GM11168 (cell line): ENCODE measurements around the gene TRIM66.

ENCODE experiments used
- in situ Hi-C: fragments of 300-500 bp; cut with MboI; formaldehyde crosslinking; loops from one replicate; pipeline ENCODE4 v1.12.0; 2022; ENCODE audit warnings: low sequenced_read_pairs; ENCODE audit not compliant: unreplicated experiment

The TRIM66 gene

DNA sequence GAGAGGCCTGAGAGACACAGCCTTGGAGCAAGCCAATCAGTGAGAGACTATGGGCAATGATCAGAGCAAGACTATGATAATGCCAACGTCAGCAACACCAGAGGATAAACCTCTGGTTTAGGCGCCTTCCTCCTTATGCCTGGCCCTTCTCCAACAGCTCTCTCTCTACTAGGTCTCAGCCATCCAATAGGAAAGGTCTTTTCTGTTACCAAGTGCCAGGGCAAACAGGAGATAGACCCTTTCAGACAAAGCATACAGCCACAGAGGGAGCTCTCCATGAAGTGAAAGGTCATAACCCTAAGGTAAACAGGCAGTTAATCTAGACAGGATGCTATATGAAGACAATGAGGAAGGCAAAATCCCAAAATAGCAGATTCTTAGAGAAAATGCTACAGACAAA, 98.0 kb downstream of the TRIM66 start:
- in situ Hi-C loops, result no loop called here

DNA sequence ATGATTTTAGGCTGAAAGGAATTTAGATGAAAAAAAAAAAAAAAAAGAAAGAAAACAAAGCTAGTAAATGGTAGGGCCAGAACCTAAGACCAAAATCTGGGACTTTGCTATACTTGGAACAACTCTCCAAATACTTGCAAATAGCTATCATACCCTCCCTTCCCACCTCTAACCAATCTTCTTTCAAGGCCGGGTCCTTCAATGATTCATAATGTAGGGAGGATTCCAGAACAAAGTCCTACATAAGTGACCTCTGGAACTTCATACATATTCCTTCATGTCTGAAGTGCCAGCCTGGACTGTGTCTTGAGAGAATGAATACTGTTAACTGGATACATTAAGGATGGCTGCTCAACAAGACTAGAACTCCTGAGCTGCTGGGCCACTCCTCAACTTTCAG, 98.4 kb downstream of the TRIM66 start:
- in situ Hi-C loops, result no loop called here

DNA sequence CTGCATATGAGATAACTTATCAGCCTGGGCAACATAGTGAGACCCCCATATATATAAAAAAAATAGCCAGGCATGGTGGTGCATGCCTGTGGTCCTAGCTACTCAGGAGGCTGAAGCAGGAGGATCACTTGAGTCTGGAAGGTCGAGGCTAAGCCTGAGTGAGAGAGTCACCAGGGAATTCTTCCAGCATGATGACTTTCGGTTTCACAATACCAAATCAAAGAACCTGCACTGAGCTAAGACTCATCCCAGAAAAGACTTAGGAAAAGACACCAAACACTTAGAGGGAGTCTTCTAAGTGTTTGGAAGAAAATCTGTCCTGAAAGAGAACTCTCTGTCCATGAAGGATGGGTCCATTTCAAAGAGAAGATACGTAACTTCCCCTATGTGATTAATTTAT, 101.2 kb downstream of the TRIM66 start:
- in situ Hi-C loops, result no loop called here

DNA sequence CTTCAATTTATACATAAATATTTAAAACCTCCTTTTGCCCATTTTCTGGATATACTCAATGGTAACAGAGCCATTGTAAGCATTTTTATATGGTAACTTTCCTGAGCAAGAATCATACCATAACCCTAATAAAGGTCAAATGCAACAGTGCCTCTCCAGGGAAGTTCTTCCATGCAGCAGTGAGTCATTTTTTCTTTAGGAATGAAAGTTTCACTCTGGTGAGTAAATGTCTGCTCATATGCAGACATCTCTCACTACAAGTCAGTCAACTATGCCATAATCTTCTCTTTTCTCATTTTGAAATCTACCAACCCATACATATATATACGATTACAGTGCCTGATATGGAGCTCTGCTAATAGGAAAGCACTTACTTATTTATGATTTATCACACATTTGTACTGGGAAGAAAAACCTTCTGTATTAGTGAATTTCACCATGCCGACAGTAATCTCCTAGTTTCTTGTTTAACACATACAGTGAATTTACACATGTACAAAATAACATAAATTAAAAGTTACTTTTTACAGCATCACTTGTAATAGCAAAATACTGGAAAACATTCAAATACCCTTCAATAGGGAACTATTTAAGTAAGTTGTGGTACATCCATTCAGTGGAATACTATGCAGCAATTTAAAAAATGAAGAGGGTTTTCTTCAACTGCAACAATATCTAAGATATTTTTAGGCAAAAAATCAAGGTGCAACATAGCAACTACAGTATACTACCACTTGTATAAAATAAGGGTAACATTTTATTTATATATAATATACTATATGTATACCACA, 104.5 kb downstream of the TRIM66 start:
- in situ Hi-C loops, result no loop called here

DNA sequence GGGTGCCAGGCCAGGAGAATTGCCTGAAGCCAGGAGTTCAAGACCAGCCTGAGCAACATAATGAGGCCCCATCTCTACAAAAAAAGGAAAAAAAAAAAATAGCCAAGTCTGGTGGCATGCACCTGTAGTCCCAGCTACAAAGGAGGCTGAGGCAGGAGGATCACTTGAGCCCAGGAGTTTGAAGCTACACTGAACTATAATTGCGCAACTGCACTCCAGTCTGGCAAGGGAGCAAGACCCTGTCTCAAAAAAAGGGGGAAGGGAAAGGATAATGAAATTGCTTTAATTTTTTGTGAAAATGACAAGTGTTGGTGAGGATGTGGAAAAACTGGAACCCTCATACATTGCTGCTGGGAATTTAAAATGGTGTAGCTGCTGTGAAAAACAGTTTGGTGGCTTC, 107.7 kb downstream of the TRIM66 start:
- in situ Hi-C loops, result no loop called here

DNA sequence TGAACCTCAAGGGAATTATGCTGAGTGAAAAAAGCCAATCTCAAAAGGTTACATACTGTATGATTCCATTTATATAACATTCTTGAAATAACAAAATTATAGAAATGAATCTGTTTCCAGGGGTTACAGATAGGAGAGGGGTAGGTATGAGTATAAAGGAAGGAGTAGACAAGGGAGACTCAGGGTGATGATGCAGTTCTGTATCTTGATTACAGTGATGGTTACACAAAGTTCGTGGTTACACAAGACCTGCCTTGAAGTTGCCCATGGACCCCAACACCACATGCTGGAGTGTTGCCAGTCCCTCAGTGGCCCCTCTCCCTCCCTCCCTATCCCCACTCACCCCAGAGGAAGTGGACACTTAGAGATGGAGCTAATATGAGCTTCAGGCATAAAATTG, 108.7 kb downstream of the TRIM66 start:
- in situ Hi-C loops, result no loop called here

DNA sequence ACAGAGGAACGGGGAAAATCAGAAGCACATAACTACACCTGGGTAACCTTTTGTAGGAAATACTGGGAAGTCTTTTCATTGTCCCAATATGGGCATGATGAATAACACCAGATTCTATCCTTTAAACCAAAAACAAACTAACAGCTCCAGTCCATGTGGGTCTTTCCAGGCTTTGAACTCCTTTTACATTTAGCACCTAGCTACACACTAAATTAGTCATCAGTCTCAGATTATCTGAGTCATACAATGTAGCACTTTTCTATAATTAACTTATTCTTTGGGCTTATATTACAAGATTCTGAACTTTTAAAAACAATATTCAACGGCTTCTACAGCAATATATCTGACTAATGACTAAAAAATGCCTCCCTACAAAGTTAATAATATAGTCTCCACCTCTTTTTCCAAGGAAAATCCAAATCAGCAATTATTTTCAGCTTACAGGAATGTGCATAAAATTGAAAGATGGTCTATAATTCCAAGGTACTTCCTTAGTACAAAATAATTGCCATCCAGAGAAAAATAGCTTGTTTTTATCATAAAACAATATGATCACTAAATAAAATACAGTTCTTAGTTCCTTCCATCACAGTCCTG, 114.8 kb downstream of the TRIM66 start:
- in situ Hi-C loops, result loop anchor here (10.0 kb wide), 2 partner anchors 233 to 343 kb away; no protein-coding TSS in a partner anchor

DNA sequence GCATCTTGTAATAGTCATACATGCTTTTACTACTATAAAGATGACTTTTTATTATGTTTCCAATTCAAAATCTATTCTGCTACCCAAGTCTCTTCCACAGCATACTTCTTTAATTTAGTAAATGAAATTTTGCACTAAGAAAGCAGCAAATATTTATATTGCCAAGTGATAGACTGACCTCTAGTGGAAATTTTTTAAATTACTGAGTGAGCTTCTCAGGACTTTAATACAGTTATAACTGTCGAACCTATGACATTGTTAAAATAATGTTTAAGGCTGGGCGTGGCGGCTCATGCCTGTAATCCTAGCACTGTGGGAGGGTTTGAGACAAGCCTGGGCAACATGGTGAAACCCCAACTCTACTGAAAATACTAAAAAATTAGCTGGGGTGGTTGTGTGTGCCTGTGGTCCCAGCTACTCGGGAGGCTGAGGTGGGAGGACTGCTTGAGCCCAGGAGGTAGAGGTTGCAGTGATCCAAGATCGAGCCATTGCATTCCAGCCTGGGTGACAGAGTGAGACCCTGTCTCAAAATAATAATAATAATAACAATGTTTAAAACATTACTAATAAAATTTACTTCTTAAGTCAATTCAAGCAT, 115.8 kb downstream of the TRIM66 start:
- in situ Hi-C loops, result loop anchor here (10.0 kb wide), 2 partner anchors 232 to 342 kb away; no protein-coding TSS in a partner anchor

DNA sequence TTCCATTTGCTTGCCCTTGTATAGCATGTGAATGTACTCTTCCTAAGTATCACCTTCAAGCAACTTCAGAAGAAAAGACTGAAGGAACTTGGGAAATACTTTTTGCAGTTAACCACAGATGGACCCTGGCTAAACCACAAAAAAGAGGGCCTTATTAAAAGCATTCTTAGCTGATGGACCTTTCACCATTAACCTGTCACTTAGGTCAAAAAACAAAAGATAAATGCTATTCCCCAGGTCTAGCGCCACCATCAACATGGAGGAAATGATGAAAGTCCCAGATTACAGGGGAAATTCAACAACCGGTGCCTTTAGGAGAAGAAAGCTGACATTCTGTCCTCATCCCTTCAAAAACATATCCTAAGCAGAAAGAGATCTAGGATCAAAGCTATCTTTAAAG, 117.9 kb downstream of the TRIM66 start:
- in situ Hi-C loops, result loop anchor here (10.0 kb wide), 2 partner anchors 230 to 340 kb away; no protein-coding TSS in a partner anchor
